Bone marrow (tissue), 2 donors: ENCODE data around the gene GLIPR1L2.
"Not testable (repeated sequence)": the region's sequence is repeated elsewhere in the genome, so short reads cannot be mapped to it uniquely, and the experiment has no call there.

Source experiments
- DNase-seq, 2 donors: peaks; one replicate each; lab custom pipeline; 2025; lab: John Stamatoyannopoulos, UW

GLIPR1L2 gene

DNA sequence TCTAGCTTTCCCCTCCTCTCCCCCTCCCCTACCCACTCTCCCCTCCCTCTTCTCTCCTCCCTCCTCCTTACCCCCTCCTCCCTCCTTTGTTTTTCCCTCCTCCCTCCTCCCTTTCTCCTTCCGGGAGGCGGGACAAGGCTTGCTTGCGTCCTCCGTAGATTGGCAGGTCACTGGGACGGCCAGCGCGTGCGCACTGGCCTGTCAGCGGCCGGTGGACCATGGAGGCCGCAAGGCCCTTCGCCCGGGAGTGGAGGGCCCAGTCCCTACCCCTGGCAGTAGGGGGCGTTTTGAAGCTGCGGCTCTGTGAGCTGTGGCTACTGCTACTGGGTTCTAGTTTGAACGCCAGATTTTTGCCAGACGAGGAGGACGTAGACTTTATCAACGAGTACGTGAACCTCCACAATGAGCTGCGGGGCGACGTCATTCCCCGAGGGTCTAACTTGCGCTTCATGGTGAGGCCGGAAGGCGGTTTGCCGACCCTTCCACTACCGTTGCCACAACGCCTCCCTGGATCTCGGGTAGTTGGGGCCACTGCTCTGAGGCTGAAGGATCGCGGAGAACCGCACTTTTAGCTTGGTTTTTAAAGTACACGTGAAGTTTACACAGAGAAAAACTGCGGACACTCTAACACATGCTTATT lies at the start of gene GLIPR1L2:
Gene GLIPR1L2, plus strand, starts transcription at position 191 of the 640 bp plus-strand sequence. Its CDS starts 28 bp downstream, at position 219.
- peak; percentile 49 to 90 for DNase-seq

GRCh38 chr12:75341873-75342272 lies 49.0 kb upstream of the GLIPR1L2 start:
- DNase-seq = no peak

GRCh38 chr12:75345531-75345930 lies 45.4 kb upstream of the GLIPR1L2 start:
- DNase-seq = no peak

DNA sequence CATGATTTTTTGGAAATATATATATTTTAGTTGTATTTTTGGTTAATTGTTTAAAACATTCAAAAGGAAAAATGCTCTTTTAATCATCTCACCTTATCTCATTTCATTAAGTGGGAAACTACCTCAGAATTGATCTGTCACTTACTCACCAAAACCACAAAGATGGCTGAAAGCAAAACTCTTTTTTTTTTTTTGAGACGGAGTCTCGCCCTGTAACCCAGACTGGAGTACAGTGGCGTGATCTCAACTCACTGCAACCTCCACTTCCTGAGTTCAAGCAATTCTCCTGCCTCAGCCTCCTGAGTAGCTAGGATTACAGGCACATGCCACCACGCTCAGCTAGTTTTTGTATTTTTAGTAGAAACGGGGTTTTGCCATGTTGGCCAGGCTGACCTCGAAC lies 44.7 kb upstream of the GLIPR1L2 start:
- not testable (repeated sequence) for DNase-seq

GRCh38 chr12:75349946-75350345 lies 40.9 kb upstream of the GLIPR1L2 start:
- no peak for DNase-seq

GRCh38 chr12:75350413-75350812 lies 40.5 kb upstream of the GLIPR1L2 start:
- DNase-seq = no peak

DNA sequence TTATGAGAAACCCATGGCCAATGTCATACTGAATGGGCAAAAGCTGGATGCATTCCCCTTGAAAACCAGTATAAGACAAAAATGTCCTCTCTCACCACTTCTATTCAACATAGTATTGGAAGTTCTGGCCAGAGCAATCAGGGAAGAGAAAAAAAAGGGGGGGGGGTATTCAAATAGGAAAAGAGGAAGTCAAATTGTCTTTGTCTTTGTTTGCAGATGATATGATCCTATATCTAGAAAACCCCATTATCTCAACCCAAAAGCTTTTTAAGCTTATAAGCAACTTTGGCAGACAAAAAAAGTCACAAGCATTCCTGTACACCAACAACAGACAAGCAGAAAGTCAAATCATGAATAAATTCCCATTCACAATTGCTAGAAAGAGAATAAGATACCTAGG lies 36.9 kb upstream of the GLIPR1L2 start:
- DNase-seq = no peak

DNA sequence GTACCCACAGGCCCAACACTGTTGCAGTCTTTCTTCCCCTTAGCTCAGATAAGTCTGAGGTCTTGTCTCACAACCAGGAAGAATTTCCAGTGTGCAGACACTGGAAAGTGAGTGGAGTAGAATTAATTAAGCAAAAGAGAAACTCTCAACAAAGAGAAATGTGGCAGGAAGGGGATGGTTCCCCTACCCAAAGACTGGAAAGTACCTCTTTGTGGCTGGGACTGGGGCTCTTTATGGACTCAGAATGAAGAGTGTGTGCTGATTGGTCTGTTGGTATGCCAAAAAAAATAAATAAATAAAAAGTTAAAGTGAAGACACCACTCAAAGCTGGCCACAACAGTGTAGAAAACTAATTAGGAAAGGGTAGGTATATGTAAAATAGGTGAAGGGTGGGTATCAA lies 30.0 kb upstream of the GLIPR1L2 start:
- DNase-seq = no peak

GRCh38 chr12:75361408-75361807 lies 29.5 kb upstream of the GLIPR1L2 start:
- no peak for DNase-seq

- no peak for DNase-seq
These were observed 26.0 kb upstream of the GLIPR1L2 start for GRCh38 chr12:75364919-75365318.

GRCh38 chr12:75366629-75367028 lies 24.3 kb upstream of the GLIPR1L2 start:
- no peak for DNase-seq

DNA sequence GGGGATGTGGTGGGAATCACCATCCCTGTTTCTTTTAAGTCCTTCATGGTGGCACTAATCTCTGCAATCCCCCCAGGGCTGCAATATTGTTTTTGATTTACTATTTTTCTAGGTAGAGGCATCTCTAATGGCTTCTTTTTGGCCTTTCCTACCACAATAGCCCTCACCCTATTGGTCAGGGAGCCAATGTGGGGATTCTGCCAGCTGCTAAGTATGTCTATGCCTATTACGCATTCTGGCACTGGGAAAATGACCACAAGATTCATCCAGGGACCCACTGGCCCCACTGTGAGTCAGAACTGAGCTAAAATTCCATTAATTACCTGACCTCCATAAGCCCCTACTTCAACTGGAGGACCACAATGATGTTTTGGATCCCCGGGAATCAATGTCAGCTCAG lies 15.9 kb upstream of the GLIPR1L2 start:
- no peak for DNase-seq

DNA sequence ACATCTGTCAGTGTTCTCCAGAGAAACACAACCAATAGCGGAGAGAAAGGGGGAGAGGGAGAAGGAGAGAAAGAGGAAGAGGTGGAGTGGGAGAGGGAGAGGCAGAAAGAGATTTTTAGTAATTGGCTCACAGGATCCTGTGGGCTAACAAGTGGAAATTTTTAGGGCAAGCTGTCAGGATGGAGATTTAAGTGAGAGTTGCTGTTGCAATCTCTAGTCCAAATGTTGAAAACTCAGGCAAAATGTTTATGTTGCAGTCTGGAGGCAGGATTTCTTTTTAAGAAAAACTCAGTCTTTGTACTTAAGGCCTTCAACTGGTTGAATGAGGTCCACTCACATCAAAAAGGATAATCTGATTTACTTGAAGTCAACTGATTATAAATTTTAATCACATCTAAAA lies 12.5 kb upstream of the GLIPR1L2 start:
- no peak for DNase-seq

GRCh38 chr12:75389061-75389460 lies 1.8 kb upstream of the GLIPR1L2 start:
- DNase-seq = no peak

- no peak for DNase-seq
These were observed 1.2 kb upstream of the GLIPR1L2 start for GRCh38 chr12:75389706-75390105.

DNA sequence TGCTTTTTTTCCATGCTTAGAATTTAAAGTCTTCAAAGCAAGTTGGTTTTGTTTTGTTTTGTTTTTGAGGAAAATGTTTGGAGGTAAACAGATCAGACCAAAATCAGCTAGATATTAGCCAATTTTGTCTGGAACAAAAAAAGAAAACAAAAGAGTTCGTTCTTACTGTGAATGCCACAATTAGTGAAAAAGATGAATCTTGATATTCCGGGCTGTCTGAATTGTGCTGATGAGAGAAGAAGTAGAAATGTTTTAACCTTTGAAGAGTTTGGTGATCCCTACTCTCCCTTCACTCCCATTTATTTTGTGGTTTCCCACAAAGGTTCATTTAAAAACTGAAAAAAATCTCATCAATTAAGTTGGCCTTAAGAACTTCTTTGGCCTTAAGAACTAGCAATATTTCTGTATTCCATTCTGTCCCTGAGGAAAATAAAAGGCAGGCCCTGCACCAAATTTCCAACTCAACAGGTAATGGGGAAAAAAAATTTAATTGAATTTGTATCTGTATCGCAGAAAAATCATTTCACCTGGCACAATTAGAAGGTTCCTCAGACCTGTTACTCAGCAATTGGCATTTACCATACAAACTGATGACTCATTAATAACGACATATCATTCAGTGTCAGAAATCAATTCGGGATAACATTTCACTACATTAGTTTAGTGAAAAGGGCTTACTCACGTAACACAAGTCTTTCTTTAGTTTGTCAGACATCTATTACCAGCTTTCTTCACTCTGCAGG lies 562 bp upstream of the GLIPR1L2 start:
- DNase-seq = no peak

DNA sequence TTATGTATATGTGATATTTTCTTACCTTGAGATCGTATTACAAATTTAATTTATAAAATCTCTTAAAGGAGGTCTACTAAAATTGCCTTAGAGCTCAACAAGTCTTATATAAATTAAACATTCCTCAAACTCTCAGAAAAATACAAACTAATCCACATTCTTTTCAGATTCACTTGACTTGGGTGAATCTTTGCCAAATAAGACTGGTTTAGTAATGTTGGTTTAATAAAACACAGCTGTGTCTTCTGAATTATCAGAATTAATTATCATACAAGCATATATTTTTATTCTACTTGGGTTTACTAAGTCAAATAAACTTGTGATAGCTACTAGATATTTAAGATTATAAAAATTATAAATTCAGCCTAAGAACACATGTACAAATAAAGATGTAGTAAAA lies 13.3 kb downstream of the GLIPR1L2 start:
- DNase-seq = no peak

DNA sequence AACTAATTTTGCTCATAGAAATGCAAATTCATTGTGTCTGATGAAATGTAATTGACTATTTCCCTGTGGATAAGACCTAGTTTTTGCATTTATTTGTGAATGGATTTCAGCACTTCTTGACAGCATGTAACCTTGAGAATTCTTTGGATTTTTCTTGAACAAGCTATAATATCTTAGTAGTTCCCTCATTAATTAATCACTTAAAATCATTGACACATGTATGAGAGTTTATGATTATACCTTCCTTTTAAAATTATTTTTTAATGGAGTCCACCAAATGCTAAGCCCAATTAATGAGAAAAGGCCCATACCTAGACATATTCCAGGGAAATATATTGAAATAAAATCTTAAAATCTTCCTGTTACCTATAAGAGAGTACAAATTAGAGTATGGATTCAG lies 16.8 kb downstream of the GLIPR1L2 start:
- no peak for DNase-seq

DNA sequence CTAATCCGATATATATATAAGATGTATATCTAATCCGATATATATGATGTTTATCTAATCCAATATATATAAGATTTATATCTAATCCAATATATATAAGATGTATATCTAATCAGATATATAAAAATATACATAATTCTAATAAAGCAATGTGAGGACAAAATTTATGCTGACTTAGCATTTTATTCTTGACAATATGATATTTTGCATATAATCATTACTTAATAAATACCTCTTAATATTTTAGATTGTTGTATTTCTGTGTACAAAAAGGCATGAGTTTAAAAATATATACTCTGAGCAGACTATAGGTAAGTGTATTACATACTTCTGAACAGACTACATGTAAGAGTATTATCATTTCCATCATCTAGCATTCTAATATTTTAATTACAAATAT lies 18.9 kb downstream of the GLIPR1L2 start:
- DNase-seq = no peak

- DNase-seq = no peak
These were observed 23.8 kb downstream of the GLIPR1L2 start for GRCh38 chr12:75414671-75415070.

DNA sequence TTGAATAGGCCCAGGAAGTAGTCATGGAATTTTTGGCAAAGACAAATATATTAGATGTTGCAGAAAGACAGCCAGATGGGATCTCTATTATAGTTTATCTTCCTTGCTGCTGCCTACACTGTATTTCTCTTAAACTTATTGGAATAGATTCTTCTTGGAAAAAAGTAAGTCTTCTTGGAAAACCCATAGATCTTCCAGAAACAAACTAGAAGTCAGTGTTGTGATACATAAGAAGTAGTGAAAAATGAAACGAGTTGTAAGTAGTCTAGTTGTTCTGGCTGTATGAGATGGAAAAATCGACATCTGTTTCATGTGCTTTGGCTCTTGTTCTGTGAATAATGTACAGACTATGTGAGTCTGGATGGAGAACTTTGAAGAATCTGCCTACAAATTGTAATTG lies 29.0 kb downstream of the GLIPR1L2 start:
- no peak for DNase-seq

DNA sequence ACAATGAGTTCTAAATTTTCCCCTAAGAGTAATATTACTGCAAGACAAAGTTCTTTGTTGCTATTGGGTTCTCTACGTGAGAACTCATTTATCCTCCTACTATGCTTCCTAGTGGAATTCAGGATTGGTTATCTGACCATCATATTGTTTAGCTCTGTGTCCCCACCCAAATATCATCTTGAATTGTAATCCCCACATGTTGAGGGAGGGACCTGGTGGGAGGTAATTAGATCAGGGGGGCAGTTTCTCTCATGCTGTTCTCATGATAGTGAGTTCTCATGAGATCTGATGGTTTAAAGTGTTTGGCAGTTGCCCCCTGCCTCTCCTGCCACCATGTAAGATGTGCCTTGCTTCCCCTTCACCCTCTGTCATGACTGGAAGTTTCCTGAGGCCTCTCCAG lies 36.6 kb downstream of the GLIPR1L2 start:
- no peak for DNase-seq

DNA sequence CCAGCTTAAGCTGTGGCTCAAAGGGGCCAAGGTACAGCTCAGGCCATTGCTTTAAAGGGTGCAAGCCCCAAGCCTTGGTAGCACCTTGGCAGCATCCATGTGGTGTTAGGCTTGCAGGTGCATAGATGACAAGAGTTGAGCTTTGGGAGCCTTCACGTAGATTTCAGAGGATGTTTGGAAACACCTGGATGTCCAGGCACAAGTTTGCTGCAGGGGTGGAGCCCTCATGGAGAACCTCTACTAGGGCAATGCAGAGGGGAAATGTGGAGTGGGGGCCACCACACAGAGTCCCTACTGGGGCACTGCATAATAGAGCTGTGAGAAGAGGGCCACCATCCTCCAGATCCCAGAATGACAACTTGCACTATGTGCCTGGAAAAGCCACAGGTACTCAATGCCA lies 37.9 kb downstream of the GLIPR1L2 start:
- DNase-seq = no peak

DNA sequence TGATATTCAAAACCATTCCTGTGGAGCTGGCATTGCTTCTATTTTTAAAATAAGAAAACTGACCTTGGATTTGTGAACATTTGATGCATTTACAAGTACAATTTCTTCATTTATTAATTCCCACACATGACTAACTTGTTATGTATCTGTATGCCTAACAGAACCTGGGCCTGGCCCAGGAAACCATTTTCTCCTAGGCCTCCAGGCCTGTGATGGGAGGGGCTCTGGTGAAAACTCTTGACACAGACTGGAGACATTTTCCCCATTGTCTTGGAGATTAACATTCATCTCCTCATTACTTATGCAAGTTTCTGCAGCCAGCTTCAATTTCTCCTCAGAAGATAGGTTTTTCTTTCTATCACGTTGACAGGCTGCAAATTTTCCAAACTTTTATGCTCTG lies 42.0 kb downstream of the GLIPR1L2 start:
- no peak for DNase-seq
